Muscle layer of colon (tissue), 2 donors: Measurements from ENCODE around the gene TMEM233.

ENCODE experiments used
- H3K27ac ChIP-seq: one replicate; pipeline ENCODE4 v1.7.0; 2013; ENCODE audit warnings: low read depth, mild to moderate bottlenecking, low read length, moderate library complexity
- H3K27me3 ChIP-seq, 2 donors: one replicate each; pipeline ENCODE4 v1.7.0; 2013; ENCODE audit warnings: low read length in 2 of 2, mild to moderate bottlenecking in 2 of 2; ENCODE audit not compliant: insufficient read depth in 2 of 2, control insufficient read depth in 1 of 2
- H3K36me3 ChIP-seq: one replicate; pipeline ENCODE4 v1.7.0; 2013; ENCODE audit warnings: mild to moderate bottlenecking, low read length; ENCODE audit not compliant: insufficient read depth
- H3K4me1 ChIP-seq: one replicate; pipeline ENCODE4 v1.7.0; 2013; ENCODE audit warnings: mild to moderate bottlenecking, low read length; ENCODE audit not compliant: insufficient read depth
- H3K4me3 ChIP-seq, 2 donors: one replicate each; pipeline ENCODE4 v1.7.0; 2013; ENCODE audit warnings: low read length in 2 of 2, low read depth in 1 of 2, mild to moderate bottlenecking in 1 of 2, moderate library complexity in 1 of 2
- H3K9ac ChIP-seq: one replicate; pipeline ENCODE4 v1.7.0; 2013; ENCODE audit warnings: low read length
- H3K9me3 ChIP-seq: one replicate; pipeline ENCODE4 v1.7.0; 2013; ENCODE audit warnings: mild to moderate bottlenecking, low read length
- donor health status: abdominal sarcoma.
- donor health status: Adenocarcinoma of cecum.

Gene TMEM233

GRCh38 chr12:119578112-119578511 is 15.5 kb upstream of the TMEM233 start:
- H3K27ac ChIP-seq, result no peak overlapping the region
- H3K36me3 ChIP-seq, result no peaks in the 10 kb centered on the region
- no peaks in the 10 kb centered on the region for H3K9me3 ChIP-seq
- H3K4me1 ChIP-seq, result no peaks in the 10 kb centered on the region
- no peak overlapping the region for H3K4me3 ChIP-seq
- no peak overlapping the region for H3K9ac ChIP-seq
- no peaks in the 10 kb centered on the region for H3K27me3 ChIP-seq

DNA sequence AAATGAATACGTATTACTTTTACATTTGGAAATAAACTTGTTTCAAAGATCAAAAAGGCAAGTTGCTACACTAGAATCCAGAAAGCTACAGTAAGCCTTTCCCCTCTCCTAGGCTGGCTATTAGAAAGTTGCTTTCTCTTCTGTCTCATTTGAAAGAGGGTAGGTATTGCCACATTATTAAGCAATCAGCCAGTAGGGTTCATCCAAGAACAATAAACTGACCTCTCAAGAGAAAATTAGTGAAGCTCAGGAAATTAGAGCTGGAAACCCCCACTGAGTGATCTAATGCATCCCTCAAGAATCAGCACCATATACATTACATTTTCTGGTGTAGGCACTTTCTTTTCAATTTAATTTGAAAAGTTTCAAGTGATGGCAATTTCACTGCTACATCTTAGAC is 4.5 kb upstream of the TMEM233 start:
- Histone ChIP-seq H3K9me3 (no peaks in the 10 kb centered on the region), H3K27me3 (peaks cover 0 to 7% of the 10 kb centered on the region in 2 donors), H3K4me3 (no peak overlapping the region), H3K36me3 (no peaks in the 10 kb centered on the region), H3K9ac (no peak overlapping the region), H3K4me1 (no peaks in the 10 kb centered on the region), H3K27ac (no peak overlapping the region)

DNA sequence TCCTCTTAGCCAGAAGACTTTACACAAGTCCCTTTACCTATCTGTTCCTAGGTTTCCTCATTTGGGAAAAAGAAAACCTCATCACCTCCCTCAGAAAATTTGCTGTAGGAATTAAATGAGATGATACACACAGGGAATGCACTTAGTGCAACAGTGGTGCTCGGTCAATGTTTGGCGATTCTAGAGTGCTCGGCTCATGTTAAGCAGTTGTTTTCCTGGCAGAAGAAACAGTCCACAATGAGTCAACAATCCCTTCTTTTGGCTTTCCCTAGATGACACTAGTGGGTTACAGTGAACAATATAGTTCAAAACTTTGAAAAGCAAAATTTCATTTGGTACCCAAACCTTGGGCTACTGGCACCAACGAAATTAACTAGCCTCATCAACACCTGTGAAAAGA is 3.9 kb upstream of the TMEM233 start:
- H3K9ac ChIP-seq, result no peak overlapping the region
- H3K9me3 ChIP-seq, result no peaks in the 10 kb centered on the region
- no peaks in the 10 kb centered on the region for H3K4me1 ChIP-seq
- H3K4me3 ChIP-seq, result no peak overlapping the region
- H3K27ac ChIP-seq, result no peak overlapping the region
- H3K27me3 ChIP-seq, result peaks cover 0 to 11% of the 10 kb centered on the region in 2 donors
- no peaks in the 10 kb centered on the region for H3K36me3 ChIP-seq

- H3K9ac ChIP-seq, result no peak overlapping the region
- no peak overlapping the region for H3K4me3 ChIP-seq
- H3K27ac ChIP-seq, result no peak overlapping the region
- H3K4me1 ChIP-seq, result no peaks in the 10 kb centered on the region
- H3K9me3 ChIP-seq, result no peaks in the 10 kb centered on the region
- H3K27me3 ChIP-seq, result peaks cover 7 to 16% of the 10 kb centered on the region in 2 donors
- no peaks in the 10 kb centered on the region for H3K36me3 ChIP-seq
Measured at GRCh38 chr12:119592232-119592631, 1.3 kb upstream of the TMEM233 start.

DNA sequence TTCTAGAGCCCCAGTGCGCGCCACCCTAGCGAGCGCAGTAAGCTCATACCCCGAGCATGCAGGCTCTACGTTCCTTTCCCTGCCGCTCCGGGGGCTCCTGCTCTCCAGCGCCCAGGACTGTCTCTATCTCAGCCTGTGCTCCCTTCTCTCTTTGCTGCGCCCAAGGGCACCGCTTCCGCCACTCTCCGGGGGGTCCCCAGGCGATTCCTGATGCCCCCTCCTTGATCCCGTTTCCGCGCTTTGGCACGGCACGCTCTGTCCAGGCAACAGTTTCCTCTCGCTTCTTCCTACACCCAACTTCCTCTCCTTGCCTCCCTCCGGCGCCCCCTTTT is 791 bp downstream of the TMEM233 start:
- H3K4me1 ChIP-seq, result no peaks in the 10 kb centered on the region
- H3K9ac ChIP-seq, result no peak overlapping the region
- H3K36me3 ChIP-seq, result no peaks in the 10 kb centered on the region
- no peaks in the 10 kb centered on the region for H3K9me3 ChIP-seq
- peaks cover 7 to 16% of the 10 kb centered on the region in 2 donors for H3K27me3 ChIP-seq
- H3K4me3 ChIP-seq, result no peak overlapping the region
- no peak overlapping the region for H3K27ac ChIP-seq

GRCh38 chr12:119594772-119595445 is 1.3 kb downstream of the TMEM233 start:
- H3K9me3 ChIP-seq, result no peaks in the 10 kb centered on the region
- peaks cover 7 to 16% of the 10 kb centered on the region in 2 donors for H3K27me3 ChIP-seq
- H3K27ac ChIP-seq, result no peak overlapping the region
- no peak overlapping the region for H3K4me3 ChIP-seq
- no peak overlapping the region for H3K9ac ChIP-seq
- H3K36me3 ChIP-seq, result no peaks in the 10 kb centered on the region
- H3K4me1 ChIP-seq, result no peaks in the 10 kb centered on the region

GRCh38 chr12:119598159-119598558 is 4.6 kb downstream of the TMEM233 start:
- no peak overlapping the region for H3K4me3 ChIP-seq
- H3K27ac ChIP-seq, result no peak overlapping the region
- peaks cover 7 to 16% of the 10 kb centered on the region in 2 donors for H3K27me3 ChIP-seq
- no peak overlapping the region for H3K9ac ChIP-seq
- H3K9me3 ChIP-seq, result no peaks in the 10 kb centered on the region
- no peaks in the 10 kb centered on the region for H3K4me1 ChIP-seq
- H3K36me3 ChIP-seq, result no peaks in the 10 kb centered on the region

- Histone ChIP-seq H3K4me1 (no peaks in the 10 kb centered on the region), H3K9ac (no peak overlapping the region), H3K27me3 (no peaks in the 10 kb centered on the region), H3K27ac (no peak overlapping the region), H3K4me3 (no peak overlapping the region), H3K9me3 (no peaks in the 10 kb centered on the region), H3K36me3 (no peaks in the 10 kb centered on the region)
Measured at GRCh38 chr12:119601877-119602733, 8.5 kb downstream of the TMEM233 start.

- no peak overlapping the region for H3K9ac ChIP-seq
- H3K27me3 ChIP-seq, result no peaks in the 10 kb centered on the region
- no peaks in the 10 kb centered on the region for H3K4me1 ChIP-seq
- H3K9me3 ChIP-seq, result no peaks in the 10 kb centered on the region
- no peak overlapping the region for H3K27ac ChIP-seq
- H3K4me3 ChIP-seq, result no peak overlapping the region
- no peaks in the 10 kb centered on the region for H3K36me3 ChIP-seq
Measured at GRCh38 chr12:119602734-119603094, 9.1 kb downstream of the TMEM233 start.

GRCh38 chr12:119603767-119604166 is 10.2 kb downstream of the TMEM233 start:
- H3K9ac ChIP-seq, result no peak overlapping the region
- H3K4me3 ChIP-seq, result no peak overlapping the region
- H3K27me3 ChIP-seq, result no peaks in the 10 kb centered on the region
- H3K4me1 ChIP-seq, result no peaks in the 10 kb centered on the region
- H3K27ac ChIP-seq, result no peak overlapping the region
- no peaks in the 10 kb centered on the region for H3K36me3 ChIP-seq
- no peaks in the 10 kb centered on the region for H3K9me3 ChIP-seq

DNA sequence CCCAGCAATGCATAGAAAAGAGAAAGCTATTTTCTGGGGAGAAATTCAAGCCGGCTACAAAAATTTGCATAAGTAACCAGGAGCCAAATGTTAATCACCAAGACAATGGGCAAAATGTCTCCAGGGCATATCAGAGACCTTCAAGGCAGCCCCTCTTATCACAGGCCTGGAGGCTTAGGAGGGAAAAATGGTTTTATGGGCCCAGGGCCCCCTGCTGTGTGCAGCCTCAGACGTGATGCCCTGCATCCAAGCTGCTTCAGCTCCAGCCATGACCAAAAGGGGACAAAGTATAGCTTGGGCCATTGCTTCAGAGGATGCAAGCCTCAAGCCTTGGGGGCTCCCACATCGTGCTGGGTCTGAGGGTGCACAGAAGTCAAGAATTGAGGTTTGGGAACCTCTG is 15.8 kb downstream of the TMEM233 start:
- no peaks in the 10 kb centered on the region for H3K27me3 ChIP-seq
- no peaks in the 10 kb centered on the region for H3K36me3 ChIP-seq
- H3K9me3 ChIP-seq, result no peaks in the 10 kb centered on the region
- H3K9ac ChIP-seq, result no peak overlapping the region
- no peaks in the 10 kb centered on the region for H3K4me1 ChIP-seq
- H3K4me3 ChIP-seq, result no peak overlapping the region
- H3K27ac ChIP-seq, result no peak overlapping the region
